ENCODE results near the gene ACTN3. TPM values are rescaled to one million over a fixed set of nuclear protein-coding genes. Genes with fewer than 3 reads are reported as not detected.
"Not testable (repeated sequence)": the region's sequence is repeated elsewhere in the genome, so short reads cannot be mapped to it uniquely, and the experiment has no call there.

The ACTN3 gene
- polyA plus RNA-seq, 2 of the 4 experiments (the other 2 are of a cell fraction) = not detected

DNA sequence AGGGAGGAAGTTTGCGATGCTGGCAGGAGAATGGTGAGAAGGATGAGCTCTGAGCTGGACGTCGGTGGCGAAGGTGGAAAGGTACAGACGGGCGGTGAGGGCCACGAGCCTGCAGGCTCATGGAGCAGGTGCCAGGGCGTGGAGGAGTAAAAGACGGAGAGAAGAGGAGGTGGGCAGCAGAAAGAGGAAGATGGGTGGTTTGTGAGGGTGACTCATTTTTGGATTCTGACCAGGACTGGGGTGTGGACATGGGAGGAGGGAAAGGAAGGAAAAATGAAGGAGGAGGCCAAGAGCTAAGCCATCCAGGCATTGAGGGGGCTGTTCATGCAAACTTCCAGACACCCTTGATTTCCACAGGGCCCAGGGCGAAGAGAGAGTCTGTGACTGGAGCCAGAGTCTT is 4.3 kb upstream of the ACTN3 start:
- CTCF ChIA-PET = interaction anchor here (1.3 to 1.5 kb wide), 2 partner anchors 12 to 133 kb away, joined by 4 to 5 read pairs; no protein-coding TSS in a partner anchor
- 89% methylated on average over 10 of the region's 10 CpGs for WGBS (ENCODE audit: missing lambda C conversion rate)
- ATAC-seq (no peak), DNase-seq (ENCODE audit: low read depth in 1 of 2, low spot score in 1 of 2) (no peak), FAIRE-seq (no peak)
- H3K4me2 ChIP-seq = no peak overlapping the region
- TF ChIP-seq NR3C1 (IDR thresholded peaks at IDR 0.05) (no peak), RAD21 (conservative IDR thresholded peaks at IDR 0.05 in 1 of 2, IDR thresholded peaks at IDR 0.05 in 1 of 2) (no peak), HOXB5 (CRISPR knock-in tag; IDR thresholded peaks at IDR 0.05) (no peak), KDM5A (IDR thresholded peaks at IDR 0.05) (no peak), CEBPB (IDR thresholded peaks at IDR 0.05) (no peak)
- TF ChIP-seq, protein P1, sequence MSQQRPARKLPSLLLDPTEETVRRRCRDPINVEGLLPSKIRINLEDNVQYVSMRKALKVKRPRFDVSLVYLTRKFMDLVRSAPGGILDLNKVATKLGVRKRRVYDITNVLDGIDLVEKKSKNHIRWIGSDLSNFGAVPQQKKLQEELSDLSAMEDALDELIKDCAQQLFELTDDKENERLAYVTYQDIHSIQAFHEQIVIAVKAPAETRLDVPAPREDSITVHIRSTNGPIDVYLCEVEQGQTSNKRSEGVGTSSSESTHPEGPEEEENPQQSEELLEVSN (IDR thresholded peaks at IDR 0.05; ENCODE audit: borderline replicate concordance, low read depth) = no peak
- TF ChIP-seq, protein P2, sequence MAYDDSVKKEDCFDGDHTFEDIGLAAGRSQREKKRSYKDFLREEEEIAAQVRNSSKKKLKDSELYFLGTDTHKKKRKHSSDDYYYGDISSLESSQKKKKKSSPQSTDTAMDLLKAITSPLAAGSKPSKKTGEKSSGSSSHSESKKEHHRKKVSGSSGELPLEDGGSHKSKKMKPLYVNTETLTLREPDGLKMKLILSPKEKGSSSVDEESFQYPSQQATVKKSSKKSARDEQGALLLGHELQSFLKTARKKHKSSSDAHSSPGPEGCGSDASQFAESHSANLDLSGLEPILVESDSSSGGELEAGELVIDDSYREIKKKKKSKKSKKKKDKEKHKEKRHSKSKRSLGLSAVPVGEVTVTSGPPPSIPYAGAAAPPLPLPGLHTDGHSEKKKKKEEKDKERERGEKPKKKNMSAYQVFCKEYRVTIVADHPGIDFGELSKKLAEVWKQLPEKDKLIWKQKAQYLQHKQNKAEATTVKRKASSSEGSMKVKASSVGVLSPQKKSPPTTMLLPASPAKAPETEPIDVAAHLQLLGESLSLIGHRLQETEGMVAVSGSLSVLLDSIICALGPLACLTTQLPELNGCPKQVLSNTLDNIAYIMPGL (CRISPR knock-in tag; IDR thresholded peaks at IDR 0.05; ENCODE audit: borderline replicate concordance) = no peak
- H3K27ac ChIP-seq = no peak overlapping the region
- POLR2A ChIA-PET = interaction anchor here (0.5 to 1.8 kb wide), 3 partner anchors 10 to 62 kb away, joined by 3 to 7 read pairs (median 3); partner anchors contain the start of gene DPP3
- no peak overlapping the region for H3K4me3 ChIP-seq
- H3K9me3 ChIP-seq = no peaks in the 10 kb centered on the region
- peaks cover 17% of the 10 kb centered on the region for H3K4me1 ChIP-seq

DNA sequence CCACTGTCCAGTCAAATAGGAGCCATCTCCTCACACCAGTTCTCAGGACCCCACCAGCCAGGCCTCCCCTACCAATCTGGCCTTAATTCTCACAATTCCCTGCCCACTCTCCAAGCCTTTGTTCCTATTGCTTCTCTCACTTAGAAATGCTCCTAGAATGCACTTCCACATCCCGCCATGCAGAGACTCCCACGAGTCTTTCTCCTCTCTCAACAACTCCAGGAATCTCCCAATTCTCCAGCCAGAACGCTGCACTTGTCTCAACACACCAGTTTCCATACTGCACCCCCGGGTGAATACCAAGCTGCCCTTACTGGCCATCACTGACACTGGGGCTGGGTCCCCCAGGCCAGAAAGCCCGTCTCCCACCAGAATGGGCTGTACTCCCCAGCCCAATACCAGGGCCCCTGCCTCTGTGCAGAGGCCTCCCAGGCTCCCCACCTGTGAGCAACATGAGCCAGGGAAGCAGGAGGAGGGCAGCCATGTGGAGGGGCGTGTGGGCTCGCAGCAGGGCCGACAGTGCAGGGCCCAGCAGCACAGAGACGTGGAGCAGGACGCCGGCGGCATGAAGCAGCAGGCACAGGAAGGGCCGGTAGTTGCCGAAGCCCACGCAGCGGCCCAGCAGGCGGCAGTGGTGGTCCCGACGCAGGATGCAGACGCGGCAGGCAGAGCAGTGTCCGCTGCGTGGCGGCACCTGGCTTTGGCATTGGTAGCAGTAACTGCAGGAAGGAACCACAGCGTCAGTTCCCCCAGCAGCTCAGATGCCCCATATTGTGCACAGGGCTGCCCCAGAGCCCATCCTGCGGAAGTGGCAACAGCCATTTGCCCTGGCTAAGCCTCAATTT is 3.2 kb upstream of the ACTN3 start:
- CTCF ChIA-PET = interaction anchor here (1.3 to 1.8 kb wide), 3 partner anchors 14 to 135 kb away, joined by 4 to 5 read pairs (median 5); no protein-coding TSS in a partner anchor
- no peak overlapping the region for H3K4me2 ChIP-seq
- POLR2A ChIA-PET = interaction anchor here (1.5 kb wide), 1 partner anchor 11 kb away, joined by 3 read pairs; no protein-coding TSS in a partner anchor

DNA sequence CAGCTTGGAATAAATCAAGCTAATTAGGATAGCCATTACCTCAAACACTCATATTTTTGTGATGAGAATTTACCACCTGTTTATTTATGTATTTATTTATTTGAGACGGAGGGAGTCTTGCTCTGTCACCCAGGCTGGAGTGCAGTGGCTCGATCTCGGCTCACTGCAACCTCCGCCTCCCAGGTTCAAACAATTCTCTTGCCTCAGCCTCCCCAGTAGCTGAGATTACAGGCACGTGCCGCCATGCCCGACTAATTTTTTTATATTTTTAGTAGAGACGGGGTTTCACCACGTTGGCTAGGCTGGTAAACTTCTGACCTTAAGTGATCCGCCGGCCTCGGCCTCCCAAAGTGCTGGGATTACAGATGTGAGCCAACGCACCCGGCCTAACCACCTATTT is 1.8 kb upstream of the ACTN3 start:
- Histone ChIP-seq H3K4me2 (peak overlapping the region; percentile 90), H3K4me1 (peaks cover 17% of the 10 kb centered on the region), H3K4me3 (peak overlapping the region; percentile 85), H3K27ac (peak overlapping the region; percentile 85 to 96; a peak in 5 of 6 replicates)
- ChIA-PET CTCF (interaction anchor here (1.0 to 1.8 kb wide), 4 partner anchors 8 to 106 kb away, joined by 3 to 6 read pairs (median 4); partner anchors contain the start of gene MRPL11), POLR2A (interaction anchor here (0.7 to 2.0 kb wide), 8 partner anchors 10 to 298 kb away, joined by 3 to 13 read pairs (median 10); partner anchors contain the start of genes CTSF, DPP3, RBM14 and RBM4)
- not testable (repeated sequence) for ATAC-seq; FAIRE-seq; DNase-seq (ENCODE audit: low read depth in 1 of 2, low spot score in 1 of 2); H3K9me3 ChIP-seq
- WGBS (ENCODE audit: missing lambda C conversion rate) = 74% methylated on average over 14 of the region's 14 CpGs

More for the DNA sequence above, 3.2 kb upstream of the ACTN3 start:
- no peak for FAIRE-seq
- TF ChIP-seq FOSL2 (IDR thresholded peaks at IDR 0.05) = no peak
- TF ChIP-seq FOSL2 (CRISPR knock-in tag; IDR thresholded peaks at IDR 0.05) = no peak
- TF ChIP-seq, protein P3, sequence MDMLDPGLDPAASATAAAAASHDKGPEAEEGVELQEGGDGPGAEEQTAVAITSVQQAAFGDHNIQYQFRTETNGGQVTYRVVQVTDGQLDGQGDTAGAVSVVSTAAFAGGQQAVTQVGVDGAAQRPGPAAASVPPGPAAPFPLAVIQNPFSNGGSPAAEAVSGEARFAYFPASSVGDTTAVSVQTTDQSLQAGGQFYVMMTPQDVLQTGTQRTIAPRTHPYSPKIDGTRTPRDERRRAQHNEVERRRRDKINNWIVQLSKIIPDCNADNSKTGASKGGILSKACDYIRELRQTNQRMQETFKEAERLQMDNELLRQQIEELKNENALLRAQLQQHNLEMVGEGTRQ (IDR thresholded peaks at IDR 0.05) = no peak
- TF ChIP-seq, protein P4, sequence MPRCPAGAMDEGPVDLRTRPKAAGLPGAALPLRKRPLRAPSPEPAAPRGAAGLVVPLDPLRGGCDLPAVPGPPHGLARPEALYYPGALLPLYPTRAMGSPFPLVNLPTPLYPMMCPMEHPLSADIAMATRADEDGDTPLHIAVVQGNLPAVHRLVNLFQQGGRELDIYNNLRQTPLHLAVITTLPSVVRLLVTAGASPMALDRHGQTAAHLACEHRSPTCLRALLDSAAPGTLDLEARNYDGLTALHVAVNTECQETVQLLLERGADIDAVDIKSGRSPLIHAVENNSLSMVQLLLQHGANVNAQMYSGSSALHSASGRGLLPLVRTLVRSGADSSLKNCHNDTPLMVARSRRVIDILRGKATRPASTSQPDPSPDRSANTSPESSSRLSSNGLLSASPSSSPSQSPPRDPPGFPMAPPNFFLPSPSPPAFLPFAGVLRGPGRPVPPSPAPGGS (IDR thresholded peaks at IDR 0.05) = no peak
- TF ChIP-seq ZNF302 (CRISPR knock-in tag; IDR thresholded peaks at IDR 0.05) = no peak
- TF ChIP-seq, protein P5, sequence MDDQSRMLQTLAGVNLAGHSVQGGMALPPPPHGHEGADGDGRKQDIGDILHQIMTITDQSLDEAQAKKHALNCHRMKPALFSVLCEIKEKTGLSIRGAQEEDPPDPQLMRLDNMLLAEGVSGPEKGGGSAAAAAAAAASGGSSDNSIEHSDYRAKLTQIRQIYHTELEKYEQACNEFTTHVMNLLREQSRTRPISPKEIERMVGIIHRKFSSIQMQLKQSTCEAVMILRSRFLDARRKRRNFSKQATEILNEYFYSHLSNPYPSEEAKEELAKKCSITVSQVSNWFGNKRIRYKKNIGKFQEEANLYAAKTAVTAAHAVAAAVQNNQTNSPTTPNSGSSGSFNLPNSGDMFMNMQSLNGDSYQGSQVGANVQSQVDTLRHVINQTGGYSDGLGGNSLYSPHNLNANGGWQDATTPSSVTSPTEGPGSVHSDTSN (IDR thresholded peaks at IDR 0.05) = no peak
- TF ChIP-seq HDAC2 (IDR thresholded peaks at IDR 0.05) = no peak
- ATAC-seq = no peak
- Histone ChIP-seq H3K4me1 (peaks cover 17% of the 10 kb centered on the region), H3K9me3 (no peaks in the 10 kb centered on the region), H3K4me3 (no peak overlapping the region), H3K27ac (no peak overlapping the region)
- no peak for DNase-seq (ENCODE audit: low read depth in 1 of 2, low spot score in 1 of 2)
- 90% methylated on average over 17 of the region's 26 CpGs for WGBS (ENCODE audit: missing lambda C conversion rate)

Data from A549 (cell line).